GM19099 (cell line): ENCODE measurements around the gene NLGN3.

Experiments
- POLR2A ChIP-seq: IDR thresholded peaks from 3 replicates; pipeline ENCODE4 v1.6.1; 2011; ENCODE audit warnings: low read depth; ENCODE audit not compliant: insufficient read length; ENCODE audit errors: extremely low read depth

Gene NLGN3

GRCh38 chrX:71111141-71111843 lies 33.3 kb upstream of the NLGN3 start, which contains the start of gene IL2RG:
IL2RG (minus strand) TSS chrX:71111577; CDS start chrX:71111539, 38 bp downstream.
- peak; percentile 85 for TF ChIP-seq POLR2A

- peak; percentile 11 for TF ChIP-seq POLR2A
Measured at GRCh38 chrX:71111921-71112431, 32.7 kb upstream of the NLGN3 start.

GRCh38 chrX:71117358-71117757 lies 27.3 kb upstream of the NLGN3 start:
- no peak for TF ChIP-seq POLR2A

- peak; percentile 67 for TF ChIP-seq POLR2A
Measured at GRCh38 chrX:71118032-71118984, 26.3 kb upstream of the NLGN3 start, which contains the start of gene MED12. MED12 (plus strand) TSS chrX:71118596; CDS start chrX:71118755, 159 bp downstream.

- no peak for TF ChIP-seq POLR2A
Measured at GRCh38 chrX:71118985-71119535, 25.6 kb upstream of the NLGN3 start.

- TF ChIP-seq POLR2A, result no peak
Measured at GRCh38 chrX:71128166-71128833, 16.3 kb upstream of the NLGN3 start.

GRCh38 chrX:71128915-71129765 lies 15.5 kb upstream of the NLGN3 start:
- TF ChIP-seq POLR2A, result no peak

- TF ChIP-seq POLR2A, result no peak
Measured at GRCh38 chrX:71131510-71131909, 13.1 kb upstream of the NLGN3 start.

- no peak for TF ChIP-seq POLR2A
Measured at GRCh38 chrX:71140440-71140839, 4.2 kb upstream of the NLGN3 start.

GRCh38 chrX:71143508-71143907 lies 1.1 kb upstream of the NLGN3 start:
- no peak for TF ChIP-seq POLR2A

GRCh38 chrX:71147496-71148277 lies 3.0 kb downstream of the NLGN3 start:
- no peak for TF ChIP-seq POLR2A

GRCh38 chrX:71148278-71148663 lies 3.6 kb downstream of the NLGN3 start:
- TF ChIP-seq POLR2A, result no peak

GRCh38 chrX:71151366-71151765 lies 6.7 kb downstream of the NLGN3 start:
- TF ChIP-seq POLR2A, result no peak

- no peak for TF ChIP-seq POLR2A
Measured at GRCh38 chrX:71154196-71154595, 9.6 kb downstream of the NLGN3 start.

- no peak for TF ChIP-seq POLR2A
Measured at GRCh38 chrX:71154641-71155040, 10.0 kb downstream of the NLGN3 start.
